ENCODE data around the gene GFPT2. TPM values are rescaled to one million over a fixed set of nuclear protein-coding genes. Genes with fewer than 3 reads are reported as not detected.

The GFPT2 gene
- polyA plus RNA-seq, 5 donors = 5.1 to 9.7 (median 7.1) TPM

- DNase-seq = no peak
Observed at GRCh38 chr5:180334751-180335613, 18.2 kb downstream of the GFPT2 start.

GRCh38 chr5:180334176-180334575 lies 19.0 kb downstream of the GFPT2 start:
- no peak for DNase-seq

GRCh38 chr5:180333661-180334060 lies 19.5 kb downstream of the GFPT2 start:
- no peak for DNase-seq

- DNase-seq = no peak
Observed at GRCh38 chr5:180332861-180333260, 20.3 kb downstream of the GFPT2 start.

GRCh38 chr5:180332051-180332517 lies 21.1 kb downstream of the GFPT2 start:
- DNase-seq = no peak

GRCh38 chr5:180331647-180331950 lies 21.5 kb downstream of the GFPT2 start:
- DNase-seq = no peak

GRCh38 chr5:180330810-180331646 lies 22.1 kb downstream of the GFPT2 start:
- no peak for DNase-seq

GRCh38 chr5:180330270-180330648 lies 22.9 kb downstream of the GFPT2 start:
- DNase-seq = no peak

- DNase-seq = no peak
Observed at GRCh38 chr5:180329606-180330269, 23.4 kb downstream of the GFPT2 start.

- DNase-seq = no peak
Observed at GRCh38 chr5:180329138-180329435, 24.0 kb downstream of the GFPT2 start.

GRCh38 chr5:180328296-180329137 lies 24.6 kb downstream of the GFPT2 start:
- no peak for DNase-seq

- DNase-seq = no peak
Observed at GRCh38 chr5:180326989-180327565, 26.1 kb downstream of the GFPT2 start.

GRCh38 chr5:180324601-180324950 lies 28.6 kb downstream of the GFPT2 start:
- no peak for DNase-seq

GRCh38 chr5:180323941-180324600 lies 29.1 kb downstream of the GFPT2 start:
- no peak for DNase-seq

GRCh38 chr5:180323160-180323559 lies 30.0 kb downstream of the GFPT2 start:
- no peak for DNase-seq

GRCh38 chr5:180318456-180319089 lies 34.6 kb downstream of the GFPT2 start:
- no peak for DNase-seq

- DNase-seq = no peak
Observed at GRCh38 chr5:180316586-180316985, 36.5 kb downstream of the GFPT2 start.

- DNase-seq = peak in 1 of 2 donors; percentile 45
Observed at GRCh38 chr5:180315762-180316212, 37.3 kb downstream of the GFPT2 start.

GRCh38 chr5:180313677-180314505 lies 39.2 kb downstream of the GFPT2 start:
- DNase-seq = peak; percentile 46 to 71

Data from right lung (tissue), 5 donors.